Upper lobe of left lung (tissue), 6 donors: ENCODE measurements around the gene DLX4. TPM values are rescaled to one million over a fixed set of nuclear protein-coding genes. Genes with fewer than 3 reads are reported as not detected.

Experiments used
- ATAC-seq, 2 donors: fragments of 200-7000 bp; cut with Tn5 transposase; one replicate each; pipeline ENCODE4 v1.9.1; 2022; ENCODE audit warnings: mild to moderate bottlenecking in 2 of 2, moderate library complexity in 2 of 2; ENCODE audit not compliant: low FRiP score in 2 of 2
- DNase-seq, 2 donors: peaks; one replicate each; pipeline ENCODE4 v3.0.0-alpha.2; 2019 to 2020
- H3K27ac ChIP-seq, 4 donors: fragments of 200-600 bp; sonication (generic); one replicate each; pipeline ENCODE4 v1.5.1; 2016 to 2019
- H3K27me3 ChIP-seq, 4 donors: fragments of 200-600 bp; sonication (generic); one replicate each; pipeline ENCODE4 v1.5.1; 2017 to 2019
- H3K36me3 ChIP-seq, 4 donors: fragments of 200-600 bp; sonication (generic); one replicate each; pipeline ENCODE4 v1.5.1; 2016 to 2019
- H3K4me1 ChIP-seq, 4 donors: fragments of 200-600 bp; sonication (generic); one replicate each; pipeline ENCODE4 v1.5.1; 2018 to 2019
- H3K4me3 ChIP-seq, 4 donors: fragments of 200-600 bp; sonication (generic); one replicate each; pipeline ENCODE4 v1.5.1; 2017 to 2019; ENCODE audit warnings: mild to moderate bottlenecking in 2 of 4, moderate library complexity in 1 of 4
- H3K9me3 ChIP-seq, 4 donors: fragments of 200-600 bp; sonication (generic); one replicate each; pipeline ENCODE4 v1.5.1; 2018 to 2019
- CTCF ChIP-seq, 6 experiments: fragments of 450-650 bp in 4 of 6; fragments of 200-600 bp in 2 of 6; sonication (generic) in 2 of 6; IDR thresholded peaks; one replicate each; pipeline ENCODE4 v1.5.1; 2016 to 2019; ENCODE audit warnings: antibody characterized with exemption in 6 of 6
- EP300 ChIP-seq, 4 donors: sonication (generic); formaldehyde crosslinking; IDR thresholded peaks; one replicate each; pipeline ENCODE4 v1.5.1; 2017; ENCODE audit warnings: antibody characterized with exemption in 4 of 4, control low read depth in 2 of 4
- POLR2A ChIP-seq, 4 donors: fragments of 450-650 bp; IDR thresholded peaks; one replicate each; pipeline ENCODE4 v1.5.1; 2016 to 2017; ENCODE audit warnings: antibody characterized with exemption in 4 of 4, mild to moderate bottlenecking in 2 of 4
- POLR2AphosphoS5 ChIP-seq, 2 donors: sonication (generic); formaldehyde crosslinking; IDR thresholded peaks; one replicate each; pipeline ENCODE4 v1.5.1; 2017; ENCODE audit warnings: antibody characterized with exemption in 2 of 2
- WGBS, 2 donors: methylation state at CpG; one replicate each; pipeline ENCODE4 v1.1.5; 2017 to 2018; 5-methylcytosine and 5-hydroxymethylcytosine counted together
- total RNA-seq, 6 donors: library from RNA; depleted of rRNA in 4 of 6; stranded (reverse); fragments of >200 nt in 4 of 6; gene quantifications; one replicate each; pipeline versions ENCODE4 v1.1.0 to v1.2.1, GENCODE V29; 2016 to 2021
- donor health status: DM: no; HTN: no; CAD: no; lungs with moderate emphysema.
- donor health status: DM: no; HTN: yes; CAD: no; lungs with severe emphysema.

The DLX4 gene
- total RNA-seq, 6 donors from 2014 or later = 0.61 to 12.7 (median 2.5) TPM

DNA sequence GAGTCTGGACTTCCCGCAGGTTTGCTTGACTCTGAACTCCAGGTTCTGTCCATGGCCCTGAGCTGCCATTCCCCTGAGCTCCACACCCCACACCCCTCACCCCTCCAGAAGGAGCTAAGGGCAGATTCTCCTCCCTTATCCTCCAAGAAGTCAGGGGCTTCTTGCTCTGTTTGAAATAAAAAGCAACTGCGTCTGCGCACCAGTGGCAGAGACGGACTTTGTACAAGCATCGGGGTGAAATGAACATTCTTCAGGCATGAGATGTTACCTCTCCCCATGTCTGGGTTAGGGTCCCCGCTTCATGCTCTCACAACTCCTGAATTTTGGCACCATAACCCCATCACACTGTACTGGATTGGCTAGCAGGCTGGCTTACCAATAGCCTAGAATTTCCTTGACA lies 36.1 kb upstream of the DLX4 start:
- no peaks in the 10 kb centered on the region for H3K4me1 ChIP-seq
- H3K27ac ChIP-seq = no peak overlapping the region
- H3K36me3 ChIP-seq = no peaks in the 10 kb centered on the region
- no peaks in the 10 kb centered on the region for H3K27me3 ChIP-seq
- WGBS, 2 donors = 87 to 90% methylated on average over 6 of the region's 6 CpGs
- TF ChIP-seq POLR2A (IDR thresholded peaks at IDR 0.05) (no peak), EP300 (IDR thresholded peaks at IDR 0.05) (no peak), CTCF (IDR thresholded peaks at IDR 0.05) (no peak), POLR2AphosphoS5 (IDR thresholded peaks at IDR 0.05) (no peak)
- H3K9me3 ChIP-seq = no peaks in the 10 kb centered on the region
- H3K4me3 ChIP-seq = no peak overlapping the region
- ATAC-seq = no peak
- DNase-seq = no peak

GRCh38 chr17:49935526-49936210 lies 33.3 kb upstream of the DLX4 start:
- no peak for TF ChIP-seq EP300 (IDR thresholded peaks at IDR 0.05)
- no peak for TF ChIP-seq POLR2AphosphoS5 (IDR thresholded peaks at IDR 0.05)
- TF ChIP-seq POLR2A (IDR thresholded peaks at IDR 0.05) = no peak
- TF ChIP-seq CTCF (IDR thresholded peaks at IDR 0.05) = no peak
- Histone ChIP-seq H3K36me3 (no peaks in the 10 kb centered on the region), H3K27ac (no peak overlapping the region), H3K9me3 (no peaks in the 10 kb centered on the region), H3K4me3 (no peak overlapping the region), H3K27me3 (no peaks in the 10 kb centered on the region), H3K4me1 (no peaks in the 10 kb centered on the region)
- ATAC-seq = no peak
- 57 to 72% methylated on average over 11 to 14 of the region's 15 CpGs for WGBS, 2 donors
- DNase-seq = peak in 1 of 2 donors; percentile 59

DNA sequence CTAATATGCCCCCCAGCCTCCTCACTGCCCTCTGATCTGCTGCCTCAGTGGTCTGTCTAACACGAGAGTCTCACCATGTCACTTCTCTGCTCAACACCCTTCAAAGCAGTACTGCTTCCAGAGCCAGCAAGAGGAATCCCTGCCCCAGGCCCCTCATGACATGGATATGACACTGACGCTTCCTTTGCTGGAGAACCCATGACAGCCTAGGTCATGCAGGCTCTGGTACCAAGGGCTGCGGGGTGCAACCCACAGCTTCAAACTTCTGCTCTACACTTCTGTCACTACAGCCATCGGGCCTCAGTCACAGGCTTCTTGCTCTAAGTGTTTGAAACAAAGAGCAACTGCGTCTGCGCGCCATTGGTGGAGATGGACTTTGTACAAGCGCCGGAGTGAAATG lies 32.6 kb upstream of the DLX4 start:
- Histone ChIP-seq H3K27me3 (no peaks in the 10 kb centered on the region), H3K36me3 (no peaks in the 10 kb centered on the region), H3K27ac (no peak overlapping the region), H3K9me3 (no peaks in the 10 kb centered on the region), H3K4me3 (no peak overlapping the region), H3K4me1 (no peaks in the 10 kb centered on the region)
- DNase-seq (no peak), ATAC-seq (no peak)
- 90 to 96% methylated on average over 9 of the region's 9 CpGs for WGBS, 2 donors
- no peak for TF ChIP-seq POLR2A (IDR thresholded peaks at IDR 0.05)

GRCh38 chr17:49939318-49939717 lies 29.7 kb upstream of the DLX4 start:
- WGBS, 2 donors = 39 to 56% methylated on average over 5 to 6 of the region's 7 CpGs
- no peak overlapping the region for H3K4me3 ChIP-seq
- no peak overlapping the region for H3K27ac ChIP-seq
- no peaks in the 10 kb centered on the region for H3K36me3 ChIP-seq
- no peaks in the 10 kb centered on the region for H3K9me3 ChIP-seq
- no peaks in the 10 kb centered on the region for H3K4me1 ChIP-seq
- no peak for TF ChIP-seq EP300 (IDR thresholded peaks at IDR 0.05)
- no peak for TF ChIP-seq POLR2AphosphoS5 (IDR thresholded peaks at IDR 0.05)
- TF ChIP-seq POLR2A (IDR thresholded peaks at IDR 0.05) = no peak
- TF ChIP-seq CTCF (IDR thresholded peaks at IDR 0.05) = no peak
- H3K27me3 ChIP-seq = no peaks in the 10 kb centered on the region
- ATAC-seq (peak in 1 of 2 donors; percentile 36), DNase-seq (no peak)

DNA sequence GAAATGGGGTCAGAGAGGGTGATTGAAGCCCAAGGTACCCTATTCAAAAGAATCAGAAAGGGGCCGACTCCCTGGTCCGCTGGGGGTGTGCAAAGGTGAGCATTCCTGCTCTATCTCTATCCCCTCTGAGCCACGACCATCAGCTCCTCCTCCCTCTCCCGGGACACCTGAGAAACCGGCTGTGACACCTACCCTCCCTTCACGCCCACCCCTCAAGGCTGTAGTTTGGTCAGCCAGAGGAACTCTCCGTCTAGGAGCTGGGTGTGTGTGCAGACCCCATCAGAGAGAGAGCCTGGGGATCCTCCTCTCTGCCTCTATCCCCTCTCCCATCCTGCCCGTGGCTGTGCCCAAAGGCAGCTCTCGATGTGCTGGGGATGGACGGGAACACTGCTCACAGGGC lies 27.6 kb upstream of the DLX4 start:
- H3K36me3 ChIP-seq = no peaks in the 10 kb centered on the region
- ATAC-seq = no peak
- H3K27me3 ChIP-seq = no peaks in the 10 kb centered on the region
- TF ChIP-seq POLR2AphosphoS5 (IDR thresholded peaks at IDR 0.05) = no peak
- no peak for TF ChIP-seq POLR2A (IDR thresholded peaks at IDR 0.05)
- no peak for TF ChIP-seq CTCF (IDR thresholded peaks at IDR 0.05)
- no peak for TF ChIP-seq EP300 (IDR thresholded peaks at IDR 0.05)
- no peaks in the 10 kb centered on the region for H3K4me1 ChIP-seq
- no peaks in the 10 kb centered on the region for H3K9me3 ChIP-seq
- no peak overlapping the region for H3K27ac ChIP-seq
- no peak overlapping the region for H3K4me3 ChIP-seq
- 50 to 53% methylated on average over 10 of the region's 10 CpGs for WGBS, 2 donors
- DNase-seq = no peak
